Activated naive CD4-positive, alpha-beta T cell (primary cell): ENCODE measurements around the gene OR52B6.
"Not testable (repeated sequence)": the region's sequence is repeated elsewhere in the genome, so short reads cannot be mapped to it uniquely, and the experiment has no call there.

Experiments
- DNase-seq, 4 experiments: peaks; one replicate each; lab custom pipeline; 2025; lab: John Stamatoyannopoulos, UW

OR52B6 gene

GRCh38 chr11:5580577-5580976, at the start of gene OR52B6:
Gene OR52B6, plus strand, starts transcription at chr11:5580877. Its CDS starts 0 bp downstream, at chr11:5580877.
- DNase-seq = no peak

DNA sequence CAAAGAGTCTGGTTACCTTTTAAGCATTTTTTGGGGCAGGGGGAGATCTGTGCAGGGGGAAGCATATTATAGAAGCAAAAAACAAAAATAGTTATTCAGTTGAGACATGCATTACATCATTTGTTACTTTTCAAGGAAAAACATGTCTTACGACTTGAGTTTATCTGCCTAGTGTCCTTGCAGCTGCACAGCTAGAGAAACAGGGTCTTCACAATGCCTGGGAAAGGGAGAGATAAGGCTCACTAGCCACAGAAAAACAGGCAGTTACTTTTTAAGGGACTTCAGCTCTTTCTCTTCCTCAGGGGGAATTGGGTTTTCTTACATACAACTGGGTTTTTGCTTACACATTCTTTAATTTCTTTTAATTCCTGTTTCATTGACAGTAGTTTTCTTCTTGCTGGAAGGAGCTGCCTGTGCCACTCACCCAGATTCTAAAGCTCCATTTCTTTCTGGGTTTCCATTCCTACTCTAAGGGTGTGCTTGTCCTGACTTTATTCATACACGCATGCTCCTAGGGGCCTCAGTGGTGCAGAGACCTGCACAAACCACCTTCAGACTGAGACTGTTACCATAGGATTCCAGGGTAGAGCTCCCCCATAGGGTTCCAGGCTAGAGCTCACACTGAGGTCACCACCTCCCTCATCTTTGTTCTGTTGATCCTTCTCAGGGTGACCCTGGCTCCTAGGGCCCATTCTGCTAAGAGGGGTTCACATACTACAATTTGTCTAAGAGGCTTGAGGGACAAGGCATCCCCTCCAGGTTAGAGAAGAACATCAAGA, 49.4 kb upstream of the OR52B6 start:
- no peak for DNase-seq

DNA sequence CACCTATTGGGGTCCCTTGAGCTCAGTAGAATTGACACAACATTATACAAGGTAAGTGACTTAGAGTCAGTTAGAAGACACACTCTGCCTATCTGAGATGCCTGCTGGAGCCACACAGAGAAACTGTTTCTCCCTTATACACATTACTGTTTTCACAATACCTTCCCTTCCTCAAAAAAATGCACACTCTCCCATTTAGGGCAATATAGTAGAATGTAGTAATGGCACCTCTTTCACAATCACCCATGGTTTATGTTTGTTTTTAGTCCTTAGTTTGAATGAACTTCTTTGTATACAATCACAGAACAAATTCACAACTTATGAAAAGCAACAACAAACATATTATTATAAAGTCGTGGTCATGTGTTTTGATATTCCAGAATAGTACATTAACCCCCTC, 46.6 kb upstream of the OR52B6 start:
- DNase-seq = no peak

DNA sequence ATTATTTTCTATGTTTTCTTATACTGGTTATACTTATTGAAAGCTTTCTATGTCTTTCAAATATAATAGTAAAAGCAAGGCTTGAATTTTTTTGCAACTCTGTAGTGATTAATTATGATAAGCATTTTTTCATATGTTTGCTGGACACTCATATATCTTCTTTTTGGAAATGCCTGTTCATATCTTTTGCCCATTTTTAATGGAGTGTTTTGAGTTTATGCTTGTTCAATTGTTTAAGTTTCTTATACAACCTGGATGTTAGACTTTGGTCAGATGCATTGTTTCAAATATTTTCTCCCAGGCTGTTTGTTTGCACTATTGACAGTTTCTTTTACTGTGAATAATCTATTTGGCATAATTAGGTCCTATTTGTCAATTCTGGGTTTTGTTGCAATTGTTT, 44.2 kb upstream of the OR52B6 start:
- no peak for DNase-seq

- no peak for DNase-seq
These were observed 39.2 kb upstream of the OR52B6 start for GRCh38 chr11:5541427-5541826.

- DNase-seq = no peak
These were observed 34.2 kb upstream of the OR52B6 start for GRCh38 chr11:5546457-5546856.

DNA sequence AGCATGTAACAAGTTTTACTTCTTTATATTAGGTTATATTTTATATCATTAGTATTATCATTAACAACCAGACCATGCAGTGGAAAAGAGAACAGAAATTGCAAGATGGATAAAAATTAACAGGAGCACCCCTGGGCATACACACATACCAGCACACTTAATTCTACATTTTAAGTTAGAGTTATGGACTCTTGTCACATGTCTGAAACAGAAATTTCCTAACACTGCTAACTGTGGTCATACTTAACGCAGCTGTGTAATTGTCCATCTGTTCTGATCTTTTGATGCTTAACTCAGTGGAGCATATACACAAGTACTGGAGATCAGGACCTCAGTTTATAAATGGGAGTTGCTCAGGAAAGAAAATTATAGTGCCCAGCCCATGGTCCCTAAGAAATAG, 32.7 kb upstream of the OR52B6 start:
- DNase-seq = no peak

- DNase-seq = no peak
These were observed 32.2 kb upstream of the OR52B6 start, which contains the start of gene OR52H1 for GRCh38 chr11:5548440-5548839. Gene OR52H1, minus strand, starts transcription at chr11:5548540. Its CDS starts 3,035 bp downstream, at chr11:5545505.

DNA sequence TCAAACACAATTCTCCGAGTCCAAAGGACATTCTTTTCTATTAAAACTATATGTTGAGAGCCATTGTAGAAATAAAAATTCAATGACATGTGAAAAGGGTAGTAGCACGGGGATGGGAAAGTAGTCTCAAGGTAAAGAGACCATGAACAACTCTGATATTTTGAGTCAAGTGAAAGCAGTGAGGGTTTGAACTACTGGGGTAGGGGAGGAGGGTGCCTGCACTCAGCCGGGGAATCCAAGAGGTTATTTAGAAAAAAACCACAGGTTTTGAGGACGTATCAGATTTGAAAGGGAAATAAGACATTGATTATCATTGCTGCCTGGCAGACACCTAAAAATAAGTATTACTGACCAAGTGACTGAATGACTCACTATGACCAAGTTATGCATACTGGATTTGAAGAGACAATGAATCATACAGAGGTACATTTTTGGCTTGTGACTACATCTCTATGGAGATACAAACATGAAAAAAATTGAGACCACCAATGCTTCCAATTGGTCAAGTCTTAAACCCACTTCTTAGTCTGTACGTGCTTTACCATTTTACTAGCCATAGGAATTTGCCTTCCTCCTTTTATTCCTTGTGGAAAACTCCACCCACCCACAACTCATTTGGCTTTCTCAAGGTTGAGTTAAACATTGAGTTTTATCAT, 30.1 kb upstream of the OR52B6 start:
- DNase-seq = no peak

GRCh38 chr11:5553343-5553742, 27.3 kb upstream of the OR52B6 start:
- no peak for DNase-seq

DNA sequence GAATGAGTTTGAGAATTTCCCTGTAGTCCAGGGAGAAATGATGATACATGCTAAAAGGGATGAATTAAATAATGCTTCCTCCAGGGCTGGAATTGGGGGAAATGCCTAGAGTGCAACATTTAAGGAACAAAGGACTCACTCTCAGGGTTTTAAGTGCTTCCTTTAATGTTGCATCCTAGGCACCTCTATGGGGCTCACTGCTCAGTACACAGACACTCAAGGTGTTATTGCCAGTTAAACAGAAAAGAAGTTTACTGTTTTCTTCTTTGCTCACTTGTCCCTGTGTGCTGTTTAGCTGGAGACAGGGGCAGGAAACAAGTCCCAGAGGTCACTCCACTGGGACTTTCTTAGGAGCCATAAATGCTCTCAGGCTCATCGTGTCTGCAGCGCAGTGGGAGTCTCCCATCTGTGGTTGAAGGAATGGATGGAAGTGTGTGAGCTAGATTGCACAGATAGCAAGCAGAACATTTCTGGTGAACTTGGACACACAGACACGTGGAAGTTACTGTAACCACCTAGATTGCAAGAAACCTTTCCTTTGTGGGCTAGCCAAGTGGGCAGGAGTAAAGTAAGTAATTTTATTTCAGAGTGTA, 24.0 kb upstream of the OR52B6 start:
- DNase-seq = no peak

GRCh38 chr11:5557751-5558150, 22.9 kb upstream of the OR52B6 start:
- DNase-seq = no peak

GRCh38 chr11:5564259-5565019, 16.2 kb upstream of the OR52B6 start:
- DNase-seq = no peak

DNA sequence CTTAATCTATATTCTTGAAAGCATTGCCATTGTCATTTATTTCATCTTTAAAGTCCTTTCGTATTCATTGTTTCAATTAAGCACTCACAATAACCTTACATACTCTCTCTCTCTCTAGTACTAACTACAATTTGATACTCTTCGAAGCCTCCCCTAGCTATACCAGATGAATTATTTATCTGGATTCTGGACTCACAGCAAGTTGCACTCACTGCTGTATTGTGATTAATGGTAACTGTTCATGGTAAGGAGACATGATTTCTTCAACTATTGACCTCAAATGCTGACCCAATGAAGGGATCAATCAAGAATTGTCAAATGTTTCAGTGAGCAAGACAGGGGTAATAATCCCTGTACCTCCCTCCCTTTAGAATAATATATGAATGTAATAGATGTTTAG, 6.0 kb upstream of the OR52B6 start:
- DNase-seq = no peak

- no peak for DNase-seq
These were observed 5.5 kb upstream of the OR52B6 start for GRCh38 chr11:5575152-5575551.

DNA sequence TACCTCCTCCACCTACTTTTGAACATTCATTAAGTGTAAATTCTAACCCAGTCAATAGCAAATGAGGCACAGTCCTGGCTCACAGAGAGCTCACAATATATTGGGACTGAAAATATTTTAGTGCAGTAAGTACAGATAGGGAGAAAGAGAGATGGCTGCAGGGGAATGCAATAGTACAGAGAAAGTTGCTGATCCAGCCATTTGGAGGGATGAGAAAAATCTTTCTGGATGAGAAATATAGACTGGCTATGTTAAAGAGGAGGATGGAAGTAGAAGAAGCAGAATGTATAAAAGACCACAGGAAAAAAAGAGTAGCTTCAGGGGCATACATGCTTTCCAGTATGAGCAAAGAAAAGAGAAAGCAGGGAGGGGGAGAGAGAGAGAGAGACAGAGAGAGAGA, 3.6 kb upstream of the OR52B6 start:
- DNase-seq = no peak

DNA sequence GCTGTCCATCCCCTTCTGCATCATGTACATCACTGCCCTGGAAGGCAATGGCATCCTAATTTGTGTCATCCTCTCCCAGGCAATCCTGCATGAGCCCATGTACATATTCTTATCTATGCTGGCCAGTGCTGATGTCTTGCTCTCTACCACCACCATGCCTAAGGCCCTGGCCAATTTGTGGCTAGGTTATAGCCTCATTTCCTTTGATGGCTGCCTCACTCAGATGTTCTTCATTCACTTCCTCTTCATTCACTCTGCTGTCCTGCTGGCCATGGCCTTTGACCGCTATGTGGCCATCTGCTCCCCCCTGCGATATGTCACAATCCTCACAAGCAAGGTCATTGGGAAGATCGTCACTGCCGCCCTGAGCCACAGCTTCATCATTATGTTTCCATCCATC, 337 bp downstream of the OR52B6 start:
- no peak for DNase-seq

- not testable (repeated sequence) for DNase-seq
These were observed 3.8 kb downstream of the OR52B6 start for GRCh38 chr11:5584458-5584857.

GRCh38 chr11:5589906-5590305, 9.2 kb downstream of the OR52B6 start:
- DNase-seq = not testable (repeated sequence)

DNA sequence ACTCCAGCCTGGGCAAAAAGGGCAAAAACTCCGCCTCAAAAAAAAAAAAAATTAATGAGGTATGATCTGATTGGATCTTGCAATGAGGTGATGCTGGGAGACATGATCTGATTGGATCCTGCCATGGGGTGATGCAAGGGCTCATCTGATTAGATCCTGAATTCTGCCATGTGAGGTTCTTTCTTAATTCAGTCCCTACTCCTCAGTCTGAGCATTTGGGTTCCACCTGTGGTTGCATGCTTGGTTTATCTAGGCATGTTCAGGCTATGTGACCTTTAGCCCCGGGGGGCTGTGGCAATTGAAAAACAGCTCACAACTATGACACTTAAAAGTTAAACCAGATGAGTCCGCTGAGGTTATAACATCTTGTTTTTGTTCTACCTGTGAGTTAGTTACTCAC, 10.9 kb downstream of the OR52B6 start:
- no peak for DNase-seq

- no peak for DNase-seq
These were observed 11.9 kb downstream of the OR52B6 start for GRCh38 chr11:5592615-5593014.

GRCh38 chr11:5593146-5593545, 12.5 kb downstream of the OR52B6 start:
- DNase-seq = no peak
